ENCODE measurements around the gene NIPBL.
"Not testable (repeated sequence)": the region's sequence is repeated elsewhere in the genome, so short reads cannot be mapped to it uniquely, and the experiment has no call there.

Gene NIPBL

GRCh38 chr5:37039824-37040223, 163.3 kb downstream of the NIPBL start:
- DNase-seq = no peak

- peak; percentile 35 for DNase-seq
Observed at GRCh38 chr5:37043693-37044092, 167.1 kb downstream of the NIPBL start.

GRCh38 chr5:37044120-37044519, 167.6 kb downstream of the NIPBL start:
- no peak for DNase-seq

- DNase-seq = no peak
Observed at GRCh38 chr5:37045703-37046102, 169.1 kb downstream of the NIPBL start.

GRCh38 chr5:37047947-37048346, 171.4 kb downstream of the NIPBL start:
- DNase-seq = no peak

- DNase-seq = no peak
Observed at GRCh38 chr5:37054391-37054790, 177.8 kb downstream of the NIPBL start.

GRCh38 chr5:37055383-37055990, 178.9 kb downstream of the NIPBL start:
- no peak for DNase-seq

GRCh38 chr5:37056762-37057161, 180.2 kb downstream of the NIPBL start:
- DNase-seq = no peak

GRCh38 chr5:37060030-37060429, 183.5 kb downstream of the NIPBL start:
- DNase-seq = no peak

GRCh38 chr5:37063739-37064138, 187.2 kb downstream of the NIPBL start:
- DNase-seq = no peak

- DNase-seq = no peak
Observed at GRCh38 chr5:37064442-37064841, 187.9 kb downstream of the NIPBL start.

GRCh38 chr5:37071487-37071886, 194.9 kb downstream of the NIPBL start:
- DNase-seq = no peak

GRCh38 chr5:37071901-37072581, 195.5 kb downstream of the NIPBL start:
- DNase-seq = no peak

- DNase-seq = no peak
Observed at GRCh38 chr5:37075399-37075950, 198.9 kb downstream of the NIPBL start.

- DNase-seq = no peak
Observed at GRCh38 chr5:37077146-37077545, 200.6 kb downstream of the NIPBL start.

GRCh38 chr5:37080697-37081096, 204.1 kb downstream of the NIPBL start:
- DNase-seq = no peak

- DNase-seq = peak; percentile 13
Observed at GRCh38 chr5:37082977-37083376, 206.4 kb downstream of the NIPBL start.

- DNase-seq = not testable (repeated sequence)
Observed at GRCh38 chr5:37086026-37086425, 209.5 kb downstream of the NIPBL start.

- no peak for DNase-seq
Observed at GRCh38 chr5:37086466-37087173, 210.1 kb downstream of the NIPBL start.

- peak; percentile 38 for DNase-seq
Observed at GRCh38 chr5:37088009-37088408, 211.4 kb downstream of the NIPBL start.

- peak; percentile 30 for DNase-seq
Observed at GRCh38 chr5:37090123-37090726, 213.7 kb downstream of the NIPBL start.

GRCh38 chr5:37090781-37091180, 214.2 kb downstream of the NIPBL start:
- DNase-seq = no peak

- DNase-seq = not testable (repeated sequence)
Observed at GRCh38 chr5:37093795-37094194, 217.2 kb downstream of the NIPBL start.
